GM20000 (cell line): ENCODE data around the gene PCARE.

Experiments
- DNase-seq: peaks from one replicate; pipeline ENCODE4 v3.0.0; 2012; ENCODE audit warnings: low spot score
- TF ChIP-seq, protein P1 (sequence below): IDR thresholded peaks from 2 replicates; pipeline ENCODE4 v1.5.1; 2012; ENCODE audit warnings: mild to moderate bottlenecking, control low read depth; ENCODE audit errors: extremely low read depth, missing control alignments

The PCARE gene

DNA sequence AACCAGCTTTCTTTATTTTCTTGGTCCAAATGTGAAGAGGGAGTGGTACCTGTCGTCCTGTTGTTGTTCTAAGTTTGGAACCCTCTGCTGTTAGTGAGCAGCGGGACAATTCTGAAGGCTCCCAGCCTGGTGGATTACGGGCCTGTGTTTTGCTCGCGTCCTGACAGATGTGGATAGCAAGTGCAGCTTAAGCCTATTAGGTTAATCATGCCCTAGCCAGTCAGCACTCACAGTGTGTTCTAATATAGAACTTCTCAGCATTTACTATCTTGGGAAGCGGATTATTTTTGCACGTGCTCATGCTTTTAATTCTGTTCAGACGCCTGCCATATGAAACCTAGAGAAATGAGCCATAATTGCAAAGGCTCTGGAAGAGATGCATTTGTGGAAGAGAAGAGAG is at the start of gene PCARE:
PCARE (minus strand) TSS at position 113 of the 400 bp plus-strand sequence. CDS start 262 bp downstream, outside the sequence.
- no peak for DNase-seq
- TF ChIP-seq, protein P1, sequence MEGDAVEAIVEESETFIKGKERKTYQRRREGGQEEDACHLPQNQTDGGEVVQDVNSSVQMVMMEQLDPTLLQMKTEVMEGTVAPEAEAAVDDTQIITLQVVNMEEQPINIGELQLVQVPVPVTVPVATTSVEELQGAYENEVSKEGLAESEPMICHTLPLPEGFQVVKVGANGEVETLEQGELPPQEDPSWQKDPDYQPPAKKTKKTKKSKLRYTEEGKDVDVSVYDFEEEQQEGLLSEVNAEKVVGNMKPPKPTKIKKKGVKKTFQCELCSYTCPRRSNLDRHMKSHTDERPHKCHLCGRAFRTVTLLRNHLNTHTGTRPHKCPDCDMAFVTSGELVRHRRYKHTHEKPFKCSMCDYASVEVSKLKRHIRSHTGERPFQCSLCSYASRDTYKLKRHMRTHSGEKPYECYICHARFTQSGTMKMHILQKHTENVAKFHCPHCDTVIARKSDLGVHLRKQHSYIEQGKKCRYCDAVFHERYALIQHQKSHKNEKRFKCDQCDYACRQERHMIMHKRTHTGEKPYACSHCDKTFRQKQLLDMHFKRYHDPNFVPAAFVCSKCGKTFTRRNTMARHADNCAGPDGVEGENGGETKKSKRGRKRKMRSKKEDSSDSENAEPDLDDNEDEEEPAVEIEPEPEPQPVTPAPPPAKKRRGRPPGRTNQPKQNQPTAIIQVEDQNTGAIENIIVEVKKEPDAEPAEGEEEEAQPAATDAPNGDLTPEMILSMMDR, result no peak

DNA sequence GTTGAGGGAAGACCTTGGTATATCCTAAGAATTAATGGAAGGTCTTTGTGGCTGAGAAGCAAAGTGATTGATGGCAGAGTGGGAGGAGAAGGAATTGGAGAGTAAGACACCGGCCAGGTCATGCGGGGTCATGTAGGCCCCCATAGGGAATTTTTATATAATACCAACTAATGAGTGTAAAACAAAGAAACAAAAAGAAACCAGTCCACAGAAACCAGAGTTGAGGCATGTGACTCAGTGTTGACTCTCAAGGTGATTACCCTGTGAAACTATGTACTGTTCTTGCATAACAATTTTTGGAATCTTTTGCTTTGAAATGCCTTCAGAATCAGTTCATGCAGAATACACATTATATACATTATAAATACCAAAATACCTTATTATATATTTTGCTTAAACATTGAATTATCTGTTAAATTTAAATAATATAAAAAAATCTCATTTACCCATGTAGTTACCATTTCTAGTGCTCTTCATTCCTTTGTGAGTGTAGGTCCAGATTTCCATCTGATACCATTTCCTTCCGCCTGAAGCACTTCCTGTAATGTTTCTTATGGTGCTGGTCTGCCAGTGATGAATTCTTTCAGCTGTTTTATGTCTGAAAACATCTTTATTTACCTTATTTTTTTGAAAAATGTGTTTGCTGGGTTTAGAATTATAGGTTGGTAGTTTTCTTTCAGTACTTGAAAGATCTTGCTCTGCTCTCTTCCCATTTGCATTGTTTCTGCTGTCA is 49.5 kb upstream of the PCARE start:
- no peak for DNase-seq
- TF ChIP-seq, protein P1, result no peak

DNA sequence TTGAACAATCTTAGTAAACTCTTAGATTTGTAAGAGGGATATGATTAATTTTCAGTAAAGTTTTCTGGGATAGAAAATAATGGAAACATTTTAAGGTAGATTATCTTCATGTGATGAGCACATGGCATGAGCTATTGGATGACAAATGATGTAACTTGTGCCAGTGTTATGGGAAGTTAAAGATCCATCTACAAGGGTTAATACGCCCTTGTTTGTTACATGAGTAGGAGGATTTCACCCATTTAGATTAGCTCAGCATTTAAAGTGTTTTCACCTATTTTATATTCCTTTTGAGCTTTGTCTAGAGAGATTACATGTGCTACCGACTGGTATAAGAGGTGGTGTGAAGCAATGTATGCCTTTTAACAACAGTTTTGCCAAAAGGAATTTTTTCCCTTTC is 46.5 kb upstream of the PCARE start:
- TF ChIP-seq, protein P1, result no peak
- DNase-seq, result no peak

DNA sequence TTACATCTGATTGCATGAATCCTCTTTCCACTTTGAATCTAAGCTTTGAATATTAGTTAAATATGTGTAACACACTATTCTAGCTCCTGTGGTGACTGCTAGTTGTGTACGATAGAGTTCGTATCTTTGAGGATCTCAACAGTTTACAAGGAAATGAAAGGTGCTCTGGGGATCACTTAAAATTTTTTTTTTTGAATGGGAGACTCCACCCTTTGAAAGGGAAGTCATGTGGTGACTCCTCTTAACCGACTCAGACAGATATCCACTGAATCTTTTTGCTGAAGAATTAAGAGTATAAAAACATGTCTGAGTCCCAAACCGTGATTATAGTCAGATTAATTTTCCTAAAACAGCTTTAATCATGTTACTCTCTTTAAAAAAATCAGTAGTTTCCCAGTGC is 44.9 kb upstream of the PCARE start:
- TF ChIP-seq, protein P1, result no peak
- no peak for DNase-seq

DNA sequence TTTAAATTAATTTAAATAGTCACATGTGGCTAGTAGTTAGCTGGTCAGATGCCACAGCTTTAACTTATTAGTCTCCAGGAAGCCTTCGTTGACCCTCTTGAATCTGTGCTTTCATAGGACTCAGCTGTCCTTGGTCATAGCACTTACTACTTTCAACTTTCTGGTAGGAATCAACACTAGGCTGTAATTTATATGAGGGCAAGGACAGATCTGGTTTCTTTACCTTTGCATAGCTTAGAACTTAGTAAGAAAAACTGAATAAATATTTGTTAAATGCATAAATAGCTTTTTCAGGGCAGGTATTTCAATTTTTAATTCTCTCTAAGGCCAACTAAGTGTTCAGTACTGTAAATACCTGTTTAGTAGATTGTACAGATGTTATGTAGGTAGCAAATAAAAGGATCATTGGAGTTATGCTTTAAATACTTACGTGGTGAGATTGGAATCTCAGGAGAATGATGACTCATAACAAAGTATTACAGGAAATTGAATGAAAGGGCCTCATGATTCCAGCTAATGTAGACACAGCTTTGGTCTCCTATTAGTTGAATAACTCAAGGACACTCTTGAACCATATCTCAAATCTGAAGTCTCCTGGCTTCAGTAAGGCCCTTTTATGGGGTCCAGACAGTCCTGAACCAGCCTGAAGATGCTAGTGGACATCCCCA is 43.4 kb upstream of the PCARE start:
- DNase-seq, result no peak
- TF ChIP-seq, protein P1, result no peak

DNA sequence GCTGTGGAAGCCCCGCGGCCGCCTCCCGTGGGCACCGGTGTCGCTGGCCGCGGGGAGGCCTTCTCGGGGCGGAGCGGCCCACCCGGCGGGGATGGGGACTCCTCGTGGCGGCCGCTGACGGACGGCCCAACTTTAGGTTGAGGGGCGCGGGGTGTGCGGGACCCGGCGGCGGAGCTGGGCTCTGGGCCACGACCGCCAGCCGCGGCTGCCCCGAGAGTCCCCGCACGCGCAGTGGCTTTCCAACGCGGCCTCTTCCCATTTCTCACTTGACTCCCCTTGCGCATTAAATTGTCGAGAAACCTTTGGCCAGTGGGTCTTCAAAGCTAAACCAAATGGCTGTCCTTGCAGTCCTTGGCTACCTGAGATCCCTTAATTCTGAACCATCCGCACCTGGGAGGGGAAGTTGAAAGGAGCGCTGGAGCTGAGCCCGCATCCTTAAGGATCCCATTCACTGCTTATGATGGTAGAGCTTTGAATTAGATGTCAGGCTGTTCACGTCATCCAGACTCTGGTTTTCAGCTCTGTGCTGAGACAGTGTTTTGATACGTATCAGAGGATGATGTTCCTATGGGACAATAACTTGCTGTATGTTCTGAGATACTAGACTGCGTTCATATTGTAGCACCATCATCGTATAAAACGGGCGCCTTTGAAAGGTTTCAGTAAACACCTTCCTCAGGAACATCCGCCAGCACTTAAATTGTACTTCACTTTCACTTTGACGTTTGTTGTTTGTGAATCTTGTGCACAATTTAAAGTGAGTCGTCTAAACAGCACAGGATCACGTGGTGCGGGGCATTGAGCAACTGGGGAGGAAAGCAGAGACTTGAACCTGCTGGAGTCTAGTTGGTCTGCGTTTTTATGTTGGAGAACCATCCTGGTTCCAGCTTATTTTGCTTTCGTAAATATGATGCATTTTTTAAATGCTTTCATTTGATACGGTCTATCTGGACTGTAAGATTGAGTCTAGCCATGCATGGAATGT is 41.8 kb upstream of the PCARE start:
- TF ChIP-seq, protein P1, result no peak
- peak; percentile 76 for DNase-seq
